HG03108 (cell line): ENCODE measurements around the gene GNGT1.
"Not testable (repeated sequence)": the region's sequence is repeated elsewhere in the genome, so short reads cannot be mapped to it uniquely, and the experiment has no call there.

Source experiments
- ATAC-seq: cut with Tn5 transposase; IDR thresholded peaks from one replicate; pipeline ENCODE4 v1.9.1; 2021; ENCODE audit warnings: moderate library complexity; ENCODE audit not compliant: unreplicated experiment

GNGT1 gene

GRCh38 chr7:93902777-93903423 is 3.5 kb upstream of the GNGT1 start:
- ATAC-seq, result no peak

GRCh38 chr7:93910076-93910994 is 4.0 kb downstream of the GNGT1 start:
- ATAC-seq, result no peak

- ATAC-seq, result not testable (repeated sequence)
Observed at GRCh38 chr7:93911242-93911641, 4.9 kb downstream of the GNGT1 start.

GRCh38 chr7:93911661-93912060 is 5.3 kb downstream of the GNGT1 start:
- ATAC-seq, result not testable (repeated sequence)

GRCh38 chr7:93913197-93913596 is 6.8 kb downstream of the GNGT1 start:
- no peak for ATAC-seq

GRCh38 chr7:93914581-93915066 is 8.3 kb downstream of the GNGT1 start:
- no peak for ATAC-seq

GRCh38 chr7:93915206-93915842 is 9.0 kb downstream of the GNGT1 start:
- not testable (repeated sequence) for ATAC-seq

- ATAC-seq, result not testable (repeated sequence)
Observed at GRCh38 chr7:93915888-93916287, 9.5 kb downstream of the GNGT1 start.

- not testable (repeated sequence) for ATAC-seq
Observed at GRCh38 chr7:93916315-93916714, 9.9 kb downstream of the GNGT1 start.

- no peak for ATAC-seq
Observed at GRCh38 chr7:93920496-93921182, 14.3 kb downstream of the GNGT1 start.

GRCh38 chr7:93921186-93921585 is 14.8 kb downstream of the GNGT1 start:
- no peak for ATAC-seq

GRCh38 chr7:93921607-93922566 is 15.5 kb downstream of the GNGT1 start, which contains the start of gene GNG11:
Gene GNG11, plus strand, starts transcription at chr7:93921735. Its CDS starts 403 bp downstream, at chr7:93922138.
- ATAC-seq, result peak; percentile 95

- no peak for ATAC-seq
Observed at GRCh38 chr7:93923296-93923695, 16.9 kb downstream of the GNGT1 start.

GRCh38 chr7:93923942-93924341 is 17.6 kb downstream of the GNGT1 start:
- no peak for ATAC-seq

- no peak for ATAC-seq
Observed at GRCh38 chr7:93926800-93927199, 20.4 kb downstream of the GNGT1 start.

GRCh38 chr7:93927585-93927984 is 21.2 kb downstream of the GNGT1 start:
- no peak for ATAC-seq

GRCh38 chr7:93931655-93932054 is 25.3 kb downstream of the GNGT1 start:
- no peak for ATAC-seq

GRCh38 chr7:93933156-93933555 is 26.8 kb downstream of the GNGT1 start:
- ATAC-seq, result no peak

GRCh38 chr7:93935102-93935501 is 28.7 kb downstream of the GNGT1 start:
- ATAC-seq, result no peak

- no peak for ATAC-seq
Observed at GRCh38 chr7:93937818-93938217, 31.5 kb downstream of the GNGT1 start.
